ENCODE results near the gene ICAM3. TPM values are rescaled to one million over a fixed set of nuclear protein-coding genes. Genes with fewer than 3 reads are reported as not detected.
A peak's percentile ranks its signal among the peaks of the same experiment; 100 is the strongest.
"Not testable (repeated sequence)": the region's sequence is repeated elsewhere in the genome, so short reads cannot be mapped to it uniquely, and the experiment has no call there.

ICAM3 gene
- total RNA-seq: 100 to 1,000 TPM; 194 to 202 TPM

- CTCF ChIA-PET: interaction anchor here (1.2 kb wide), 1 partner anchor 80 kb away, joined by 8 read pairs; no protein-coding TSS in a partner anchor
- Mint-ChIP-seq H3K4me3 (peak within 1 kb of the TSS; percentile 97), H3K9me3 (ENCODE audit: insufficient read depth) (no peaks in the 10 kb centered on the region), H3K36me3 (ENCODE audit: low read depth) (peaks cover 27% of the 10 kb centered on the region), H3K27me3 (ENCODE audit: low read depth) (no peaks in the 10 kb centered on the region), H3K27ac (peak within 1 kb of the TSS; percentile 96), H3K4me1 (ENCODE audit: low read depth) (peaks cover 39% of the 10 kb centered on the region)
- DNase-seq: peak; percentile 80
- POLR2A ChIA-PET: no interaction called here
- ATAC-seq: peak; percentile 95
Observed at GRCh38 chr19:10339380-10339960, at the start of gene ICAM3. Gene ICAM3 (minus strand): TSS chr19:10339624. CDS start chr19:10339614, 10 bp downstream.

- Mint-ChIP-seq H3K27me3 (ENCODE audit: low read depth) (no peaks in the 10 kb centered on the region), H3K9me3 (ENCODE audit: insufficient read depth) (no peaks in the 10 kb centered on the region), H3K36me3 (ENCODE audit: low read depth) (peaks cover 33% of the 10 kb centered on the region), H3K27ac (no peak overlapping the region), H3K4me1 (ENCODE audit: low read depth) (peaks cover 6% of the 10 kb centered on the region), H3K4me3 (no peak overlapping the region)
- peak; percentile 42 for ATAC-seq
- peak; percentile 86 for DNase-seq
- ChIA-PET POLR2A (interaction anchor here (0.7 to 3.9 kb wide), 4 partner anchors 56 to 130 kb away, joined by 3 to 27 read pairs (median 6); partner anchors contain the start of gene ICAM1), CTCF (interaction anchor here (0.6 to 15.3 kb wide), 48 partner anchors 9 to 458 kb away, joined by 3 to 383 read pairs (median 5); partner anchors contain the start of genes CDC37, ICAM1, ICAM4 and ICAM5)
Observed at GRCh38 chr19:10388957-10389356, 49.5 kb upstream of the ICAM3 start.

- peaks cover 10% of the 10 kb centered on the region for H3K36me3 Mint-ChIP-seq (ENCODE audit: low read depth)
- H3K27me3 Mint-ChIP-seq (ENCODE audit: low read depth): no peaks in the 10 kb centered on the region
- ChIA-PET CTCF (interaction anchor here (1.2 to 15.3 kb wide), 4 partner anchors 19 to 125 kb away, joined by 3 to 383 read pairs (median 129); partner anchors contain the start of genes CDC37 and ICAM1), POLR2A (interaction anchor here (0.6 to 0.9 kb wide), 2 partner anchors 38 to 118 kb away, joined by 3 read pairs; no protein-coding TSS in a partner anchor)
- DNase-seq: no peak
- peaks cover 18% of the 10 kb centered on the region for H3K4me1 Mint-ChIP-seq (ENCODE audit: low read depth)
- ATAC-seq: no peak
- H3K27ac Mint-ChIP-seq: no peak overlapping the region
- H3K9me3 Mint-ChIP-seq (ENCODE audit: insufficient read depth): no peaks in the 10 kb centered on the region
- no peak overlapping the region for H3K4me3 Mint-ChIP-seq
Observed at GRCh38 chr19:10384580-10384979, 45.2 kb upstream of the ICAM3 start.

- H3K27ac Mint-ChIP-seq; H3K27me3 Mint-ChIP-seq (ENCODE audit: low read depth); ATAC-seq; POLR2A ChIA-PET; H3K9me3 Mint-ChIP-seq (ENCODE audit: insufficient read depth); H3K4me3 Mint-ChIP-seq; DNase-seq: not testable (repeated sequence)
- H3K4me1 Mint-ChIP-seq (ENCODE audit: low read depth): peaks cover 25% of the 10 kb centered on the region
- peaks cover 12% of the 10 kb centered on the region for H3K36me3 Mint-ChIP-seq (ENCODE audit: low read depth)
- CTCF ChIA-PET: interaction anchor here (1.5 to 15.3 kb wide), 4 partner anchors 8 to 124 kb away, joined by 3 to 383 read pairs (median 142); partner anchors contain the start of genes CDC37 and ICAM1
Observed at GRCh38 chr19:10383223-10383499, 43.7 kb upstream of the ICAM3 start.

GRCh38 chr19:10380313-10381102 lies 41.1 kb upstream of the ICAM3 start, which contains the start of gene TYK2:
Gene TYK2 (minus strand): TSS chr19:10380572. CDS start chr19:10378406, 2,166 bp downstream.
- Mint-ChIP-seq H3K36me3 (ENCODE audit: low read depth) (peaks cover 18% of the 10 kb centered on the region), H3K27me3 (ENCODE audit: low read depth) (no peaks in the 10 kb centered on the region), H3K4me1 (ENCODE audit: low read depth) (peaks cover 26% of the 10 kb centered on the region), H3K27ac (peak within 1 kb of the TSS; percentile 91), H3K9me3 (ENCODE audit: insufficient read depth) (no peaks in the 10 kb centered on the region), H3K4me3 (peak within 1 kb of the TSS; percentile 89)
- POLR2A ChIA-PET: interaction anchor here (0.6 to 2.5 kb wide), 15 partner anchors 10 to 380 kb away, joined by 3 to 29 read pairs (median 3); partner anchors contain the start of genes CDC37, DNMT1, ICAM1 and ICAM5
- CTCF ChIA-PET: interaction anchor here (1.1 to 15.3 kb wide), 9 partner anchors 8 to 130 kb away, joined by 3 to 383 read pairs (median 6); partner anchors contain the start of genes CDC37, ICAM1 and ICAM4
- ATAC-seq (peak; percentile 97), DNase-seq (peak; percentile 97)

- POLR2A ChIA-PET: interaction anchor here (0.6 to 2.5 kb wide), 10 partner anchors 9 to 380 kb away, joined by 3 to 29 read pairs (median 4); partner anchors contain the start of genes CDC37, ICAM1 and RAVER1
Observed at GRCh38 chr19:10379880-10380312, 40.5 kb upstream of the ICAM3 start.

GRCh38 chr19:10378124-10378523 lies 38.7 kb upstream of the ICAM3 start:
- Mint-ChIP-seq H3K36me3 (ENCODE audit: low read depth) (peaks cover 26% of the 10 kb centered on the region), H3K4me3 (no peak overlapping the region), H3K27ac (no peak overlapping the region), H3K27me3 (ENCODE audit: low read depth) (no peaks in the 10 kb centered on the region), H3K4me1 (ENCODE audit: low read depth) (peaks cover 26% of the 10 kb centered on the region), H3K9me3 (ENCODE audit: insufficient read depth) (no peaks in the 10 kb centered on the region)
- ChIA-PET POLR2A (no interaction called here), CTCF (interaction anchor here (6.7 to 15.3 kb wide), 3 partner anchors 11 to 119 kb away, joined by 48 to 383 read pairs (median 255); partner anchors contain the start of gene ICAM1)
- no peak for ATAC-seq
- DNase-seq: no peak

More at GRCh38 chr19:10379880-10380312, 40.5 kb upstream of the ICAM3 start:
- Mint-ChIP-seq H3K36me3 (ENCODE audit: low read depth) (peaks cover 20% of the 10 kb centered on the region), H3K4me1 (ENCODE audit: low read depth) (peaks cover 26% of the 10 kb centered on the region), H3K9me3 (ENCODE audit: insufficient read depth) (no peaks in the 10 kb centered on the region), H3K4me3 (peak overlapping the region; percentile 89), H3K27ac (peak overlapping the region; percentile 91), H3K27me3 (ENCODE audit: low read depth) (no peaks in the 10 kb centered on the region)
- DNase-seq (no peak), ATAC-seq (peak; percentile 6)
- CTCF ChIA-PET: interaction anchor here (1.1 to 15.3 kb wide), 7 partner anchors 8 to 120 kb away, joined by 4 to 383 read pairs (median 30); partner anchors contain the start of genes CDC37 and ICAM1

- CTCF ChIA-PET: interaction anchor here (0.7 to 6.7 kb wide), 2 partner anchors 12 to 118 kb away, joined by 3 to 48 read pairs; no protein-coding TSS in a partner anchor
- ATAC-seq; POLR2A ChIA-PET; DNase-seq; H3K27me3 Mint-ChIP-seq (ENCODE audit: low read depth); H3K9me3 Mint-ChIP-seq (ENCODE audit: insufficient read depth); H3K27ac Mint-ChIP-seq; H3K4me3 Mint-ChIP-seq: not testable (repeated sequence)
- Mint-ChIP-seq H3K36me3 (ENCODE audit: low read depth) (peaks cover 26% of the 10 kb centered on the region), H3K4me1 (ENCODE audit: low read depth) (peaks cover 26% of the 10 kb centered on the region)
Observed at GRCh38 chr19:10377140-10377640, 37.8 kb upstream of the ICAM3 start.

GRCh38 chr19:10374931-10375330 lies 35.5 kb upstream of the ICAM3 start:
- no peaks in the 10 kb centered on the region for H3K9me3 Mint-ChIP-seq (ENCODE audit: insufficient read depth)
- H3K27me3 Mint-ChIP-seq (ENCODE audit: low read depth): no peaks in the 10 kb centered on the region
- H3K27ac Mint-ChIP-seq: no peak overlapping the region
- peaks cover 27% of the 10 kb centered on the region for H3K36me3 Mint-ChIP-seq (ENCODE audit: low read depth)
- no peak overlapping the region for H3K4me3 Mint-ChIP-seq
- ATAC-seq: no peak
- ChIA-PET POLR2A (no interaction called here), CTCF (interaction anchor here (1.4 to 6.7 kb wide), 2 partner anchors 14 to 41 kb away, joined by 3 to 48 read pairs; no protein-coding TSS in a partner anchor)
- no peak for DNase-seq
- peaks cover 18% of the 10 kb centered on the region for H3K4me1 Mint-ChIP-seq (ENCODE audit: low read depth)

GRCh38 chr19:10372690-10373089 lies 33.3 kb upstream of the ICAM3 start:
- DNase-seq (no peak), ATAC-seq (no peak)
- H3K36me3 Mint-ChIP-seq (ENCODE audit: low read depth): peaks cover 32% of the 10 kb centered on the region
- no peaks in the 10 kb centered on the region for H3K9me3 Mint-ChIP-seq (ENCODE audit: insufficient read depth)
- peaks cover 17% of the 10 kb centered on the region for H3K4me1 Mint-ChIP-seq (ENCODE audit: low read depth)
- no peak overlapping the region for H3K4me3 Mint-ChIP-seq
- no peak overlapping the region for H3K27ac Mint-ChIP-seq
- ChIA-PET POLR2A (interaction anchor here (0.9 kb wide), 1 partner anchor 12 kb away, joined by 3 read pairs; no protein-coding TSS in a partner anchor), CTCF (no interaction called here)
- H3K27me3 Mint-ChIP-seq (ENCODE audit: low read depth): no peaks in the 10 kb centered on the region

Measured in activated CD8-positive, alpha-beta T cell treated with anti-CD3 and anti-CD28 coated beads, Interleukin-2, amount 10 ng/mL, durations not matched to agents 7 days and 5 days (primary cell).